ENCODE results near the gene MAOA.
A peak's percentile ranks its signal among the peaks of the same experiment; 100 is the strongest.
"Not testable (repeated sequence)": the region's sequence is repeated elsewhere in the genome, so short reads cannot be mapped to it uniquely, and the experiment has no call there.

MAOA gene

GRCh38 chrX:43664258-43664657, 8.2 kb downstream of the MAOA start:
- DNase-seq, result no peak

GRCh38 chrX:43664708-43665107, 8.6 kb downstream of the MAOA start:
- DNase-seq, result no peak

GRCh38 chrX:43666311-43666912, 10.3 kb downstream of the MAOA start:
- DNase-seq, result no peak

GRCh38 chrX:43675965-43676628, 20.0 kb downstream of the MAOA start:
- not testable (repeated sequence) for DNase-seq

GRCh38 chrX:43676971-43677572, 21.0 kb downstream of the MAOA start:
- DNase-seq, result no peak

GRCh38 chrX:43677993-43678392, 21.9 kb downstream of the MAOA start:
- no peak for DNase-seq

GRCh38 chrX:43679058-43679457, 23.0 kb downstream of the MAOA start:
- no peak for DNase-seq

GRCh38 chrX:43679778-43680177, 23.7 kb downstream of the MAOA start:
- DNase-seq, result peak; percentile 17

- DNase-seq, result no peak
Measured at GRCh38 chrX:43682726-43683125, 26.6 kb downstream of the MAOA start.

- DNase-seq, result no peak
Measured at GRCh38 chrX:43685221-43685620, 29.1 kb downstream of the MAOA start.

GRCh38 chrX:43688586-43688985, 32.5 kb downstream of the MAOA start:
- no peak for DNase-seq

- DNase-seq, result no peak
Measured at GRCh38 chrX:43693602-43694406, 37.7 kb downstream of the MAOA start.

- DNase-seq, result no peak
Measured at GRCh38 chrX:43699475-43699874, 43.4 kb downstream of the MAOA start.

GRCh38 chrX:43702079-43702524, 46.0 kb downstream of the MAOA start:
- DNase-seq, result no peak

GRCh38 chrX:43702660-43703059, 46.6 kb downstream of the MAOA start:
- no peak for DNase-seq

GRCh38 chrX:43703211-43703791, 47.2 kb downstream of the MAOA start:
- no peak for DNase-seq

GRCh38 chrX:43706786-43707370, 50.8 kb downstream of the MAOA start:
- no peak for DNase-seq

- no peak for DNase-seq
Measured at GRCh38 chrX:43707812-43708548, 51.9 kb downstream of the MAOA start.

GRCh38 chrX:43716144-43716543, 60.0 kb downstream of the MAOA start:
- DNase-seq, result no peak

GRCh38 chrX:43716696-43717095, 60.6 kb downstream of the MAOA start:
- DNase-seq, result no peak

GRCh38 chrX:43717161-43717560, 61.1 kb downstream of the MAOA start:
- no peak for DNase-seq

GRCh38 chrX:43718081-43718480, 62.0 kb downstream of the MAOA start:
- no peak for DNase-seq

All from NCI-H1105 (cell line).